Neuronal stem cell (in vitro differentiated cells): Measurements from ENCODE around the gene G6PC2. TPM values are rescaled to one million over a fixed set of nuclear protein-coding genes. Genes with fewer than 3 reads are reported as not detected.

Experiments
- DNase-seq: peaks from one replicate; pipeline ENCODE4 v3.0.0-alpha.2; 2013; ENCODE audit warnings: low spot score
- H2AFZ ChIP-seq: one replicate; pipeline ENCODE4 v1.6.1; 2013; ENCODE audit warnings: mild to moderate bottlenecking, low read length, inconsistent platforms
- H2AK5ac ChIP-seq: 2 replicates; pipeline ENCODE4 v1.6.1; 2013; ENCODE audit warnings: low read depth, mild to moderate bottlenecking, inconsistent platforms, low read length, moderate library complexity, mixed read lengths
- H2BK120ac ChIP-seq: 2 replicates; pipeline ENCODE4 v1.6.1; 2013; ENCODE audit warnings: low read depth, mild to moderate bottlenecking, inconsistent platforms, low read length, moderate library complexity, mixed read lengths
- H2BK12ac ChIP-seq: one replicate; pipeline ENCODE4 v1.6.1; 2013; ENCODE audit warnings: low read length, inconsistent platforms
- H2BK15ac ChIP-seq: 2 replicates; pipeline ENCODE4 v1.6.1; 2013; ENCODE audit warnings: mild to moderate bottlenecking, low read length, inconsistent platforms, mixed read lengths
- H2BK5ac ChIP-seq: one replicate; pipeline ENCODE4 v1.6.1; 2013; ENCODE audit warnings: inconsistent platforms, mild to moderate bottlenecking, low read length, moderate library complexity
- H3K14ac ChIP-seq: one replicate; pipeline ENCODE4 v1.6.1; 2013; ENCODE audit warnings: low read length, inconsistent platforms
- H3K18ac ChIP-seq: 2 replicates; pipeline ENCODE4 v1.6.1; 2013; ENCODE audit warnings: low read length, inconsistent platforms
- H3K23ac ChIP-seq: 2 replicates; pipeline ENCODE4 v1.6.1; 2013; ENCODE audit warnings: low read depth, mild to moderate bottlenecking, mixed read lengths, low read length, inconsistent platforms; ENCODE audit not compliant: poor library complexity
- H3K27ac ChIP-seq: replicated peaks from 3 replicates; pipeline ENCODE4 v1.5.1; 2013; ENCODE audit warnings: low read length, inconsistent platforms
- H3K27me3 ChIP-seq, 3 experiments: 2 replicates each; pipeline ENCODE4 v1.6.1; 2013; ENCODE audit warnings: low read length in 3 of 3, mild to moderate bottlenecking in 2 of 3, inconsistent platforms in 1 of 3, low read depth in 1 of 3, mixed read lengths in 1 of 3, moderate library complexity in 1 of 3; ENCODE audit not compliant: control insufficient read depth in 3 of 3, insufficient read depth in 3 of 3
- H3K36me3 ChIP-seq, 2 donors: replicated peaks in 1 of 2; 2 replicates each; pipeline ENCODE4 v1.6.1; 2013; ENCODE audit warnings: low read length in 2 of 2; ENCODE audit not compliant: control insufficient read depth in 2 of 2, insufficient read depth in 2 of 2
- H3K4ac ChIP-seq: 2 replicates; pipeline ENCODE4 v1.6.1; 2013; ENCODE audit warnings: inconsistent platforms, mild to moderate bottlenecking, low read length, moderate library complexity
- H3K4me1 ChIP-seq, 2 donors: 1 replicate in 1 of 2; 2 replicates in 1 of 2; pipeline ENCODE4 v1.6.1; 2013; ENCODE audit warnings: low read length in 2 of 2, low read depth in 1 of 2; ENCODE audit not compliant: control insufficient read depth in 2 of 2, insufficient read depth in 1 of 2
- H3K4me2 ChIP-seq: one replicate; pipeline ENCODE4 v1.6.1; 2013; ENCODE audit warnings: mild to moderate bottlenecking, low read length, inconsistent platforms; ENCODE audit not compliant: insufficient read depth, poor library complexity, severe bottlenecking
- H3K4me3 ChIP-seq, 2 donors: 2 replicates each; pipeline ENCODE4 v1.5.1; 2013; ENCODE audit warnings: low read length in 2 of 2, mild to moderate bottlenecking in 2 of 2, inconsistent platforms in 1 of 2, moderate library complexity in 1 of 2
- H3K79me1 ChIP-seq: one replicate; pipeline ENCODE4 v1.6.1; 2013; ENCODE audit warnings: low read depth, mild to moderate bottlenecking, inconsistent platforms, low read length, moderate library complexity
- H3K9ac ChIP-seq: one replicate; pipeline ENCODE4 v1.6.1; 2013; ENCODE audit warnings: mild to moderate bottlenecking, low read depth, low read length, inconsistent platforms; ENCODE audit not compliant: poor library complexity
- H3K9me3 ChIP-seq, 2 donors: replicated peaks in 1 of 2; 2 replicates each; pipeline versions ENCODE3 to v1.6.1; 2013; ENCODE audit warnings: low read length in 2 of 2, mild to moderate bottlenecking in 2 of 2, inconsistent platforms in 1 of 2, low read depth in 1 of 2, mixed read lengths in 1 of 2, moderate library complexity in 1 of 2; ENCODE audit not compliant: control insufficient read depth in 2 of 2, insufficient read depth in 1 of 2
- H4K8ac ChIP-seq: one replicate; pipeline ENCODE4 v1.6.1; 2013; ENCODE audit warnings: low read depth, mild to moderate bottlenecking, inconsistent platforms, low read length, moderate library complexity
- H4K91ac ChIP-seq: one replicate; pipeline ENCODE4 v1.6.1; 2013; ENCODE audit warnings: low read length, low read depth, mild to moderate bottlenecking, inconsistent platforms; ENCODE audit not compliant: poor library complexity
- WGBS, 2 donors: extraction: QIAGEN DNeasy Blood & Tissue Kit; methylation state at CpG; one replicate each; pipeline ENCODE4 v1.1.7; 2013; ENCODE audit warnings: missing lambda C conversion rate in 2 of 2, mixed read lengths in 1 of 2; ENCODE audit not compliant: insufficient read length in 2 of 2, insufficient replicate concordance in 1 of 2; ENCODE audit errors: extremely low coverage in 2 of 2; 5-methylcytosine and 5-hydroxymethylcytosine counted together
- polyA plus RNA-seq, 2 experiments: library from polyadenylated mRNA; stranded (reverse); fragments of 200-250 nt; gene quantifications; one replicate each; pipeline ENCODE4 v1.2.3, GENCODE V29; 2013

The G6PC2 gene
- not detected for polyA plus RNA-seq (2013, experiment 1 of 2)
- polyA plus RNA-seq (2013, experiment 2 of 2), result not detected

GRCh38 chr2:168901003-168901402 lies at the start of gene G6PC2:
TSS of gene G6PC2 (plus strand) at chr2:168901291. CDS start at chr2:168901332, 41 bp downstream.
- H4K91ac ChIP-seq, result no peak within 1 kb of the TSS

GRCh38 chr2:168851674-168852320 lies 49.3 kb upstream of the G6PC2 start:
- Histone ChIP-seq H3K4me2 (no peak overlapping the region), H2BK15ac (no peak overlapping the region), H4K91ac (no peak overlapping the region), H3K9me3 (no peaks in the 10 kb centered on the region), H3K27me3 (no peaks in the 10 kb centered on the region), H3K4me3 (no peak overlapping the region), H3K79me1 (no peaks in the 10 kb centered on the region), H2AK5ac (no peak overlapping the region), H3K4ac (no peak overlapping the region), H2BK5ac (no peak overlapping the region), H3K9ac (no peak overlapping the region), H2BK12ac (no peak overlapping the region), H2BK120ac (no peak overlapping the region), H3K27ac (no peak overlapping the region), H3K4me1 (peaks cover 0 to 3% of the 10 kb centered on the region in 2 donors), H3K18ac (no peak overlapping the region), H2AFZ (no peak overlapping the region), H3K36me3 (peaks cover 0 to 44% of the 10 kb centered on the region in 2 donors), H4K8ac (no peak overlapping the region), H3K14ac (no peak overlapping the region), H3K23ac (no peak overlapping the region)
- DNase-seq, result no peak
- WGBS, 2 donors, result no CpG with 5 or more reads among the region's 5 CpGs

More at GRCh38 chr2:168901003-168901402, at the start of gene G6PC2:
- DNase-seq, result no peak
- Histone ChIP-seq H3K4me2 (no peak within 1 kb of the TSS), H3K18ac (no peak within 1 kb of the TSS), H3K14ac (no peak within 1 kb of the TSS), H3K4me3 (no peak within 1 kb of the TSS), H3K9ac (no peak within 1 kb of the TSS), H2AFZ (no peak within 1 kb of the TSS), H2BK120ac (no peak within 1 kb of the TSS), H2BK5ac (no peak within 1 kb of the TSS), H3K27me3 (no peaks in the 10 kb centered on the region), H3K9me3 (no peaks in the 10 kb centered on the region), H3K27ac (no peak within 1 kb of the TSS), H3K79me1 (no peaks in the 10 kb centered on the region), H3K23ac (no peak within 1 kb of the TSS), H3K4ac (no peak within 1 kb of the TSS), H2BK15ac (no peak within 1 kb of the TSS), H4K8ac (no peak within 1 kb of the TSS), H3K4me1 (no peaks in the 10 kb centered on the region), H2AK5ac (no peak within 1 kb of the TSS), H2BK12ac (no peak within 1 kb of the TSS), H3K36me3 (no peaks in the 10 kb centered on the region)
- no CpG with 5 or more reads among the region's 5 CpGs for WGBS, 2 donors

GRCh38 chr2:168852481-168852880 lies 48.6 kb upstream of the G6PC2 start:
- H3K18ac ChIP-seq, result no peak overlapping the region

GRCh38 chr2:168853471-168853870 lies 47.6 kb upstream of the G6PC2 start:
- H4K8ac ChIP-seq, result no peak overlapping the region
- H3K9me3 ChIP-seq, result no peaks in the 10 kb centered on the region
- H3K36me3 ChIP-seq, result peaks cover 0 to 57% of the 10 kb centered on the region in 2 donors
- DNase-seq, result no peak
- no peak overlapping the region for H3K18ac ChIP-seq
- no peak overlapping the region for H2AFZ ChIP-seq
- H3K9ac ChIP-seq, result no peak overlapping the region
- H2BK15ac ChIP-seq, result no peak overlapping the region
- no peak overlapping the region for H3K4me3 ChIP-seq
- H3K4ac ChIP-seq, result no peak overlapping the region
- H3K27ac ChIP-seq, result no peak overlapping the region
- H4K91ac ChIP-seq, result no peak overlapping the region
- H3K4me1 ChIP-seq, result peaks cover 0 to 3% of the 10 kb centered on the region in 2 donors
- no peak overlapping the region for H3K4me2 ChIP-seq
- no peaks in the 10 kb centered on the region for H3K27me3 ChIP-seq
- no peak overlapping the region for H2AK5ac ChIP-seq
- WGBS, 2 donors, result no CpG with 5 or more reads among the region's 1 CpG
- no peak overlapping the region for H3K14ac ChIP-seq
- no peaks in the 10 kb centered on the region for H3K79me1 ChIP-seq
- no peak overlapping the region for H2BK12ac ChIP-seq
- no peak overlapping the region for H2BK120ac ChIP-seq
- no peak overlapping the region for H3K23ac ChIP-seq
- H2BK5ac ChIP-seq, result no peak overlapping the region

More at GRCh38 chr2:168852481-168852880, 48.6 kb upstream of the G6PC2 start:
- no peak overlapping the region for H3K14ac ChIP-seq
- no peak overlapping the region for H2AFZ ChIP-seq
- no peak overlapping the region for H3K4me2 ChIP-seq
- H4K91ac ChIP-seq, result no peak overlapping the region
- no peaks in the 10 kb centered on the region for H3K9me3 ChIP-seq
- H3K27me3 ChIP-seq, result no peaks in the 10 kb centered on the region
- no peak overlapping the region for H2AK5ac ChIP-seq
- H2BK5ac ChIP-seq, result no peak overlapping the region
- no peaks in the 10 kb centered on the region for H3K79me1 ChIP-seq
- H3K9ac ChIP-seq, result no peak overlapping the region
- H3K4me3 ChIP-seq, result no peak overlapping the region
- WGBS, 2 donors, result no CpG with 5 or more reads among the region's 3 CpGs
- DNase-seq, result no peak
- peaks cover 0 to 3% of the 10 kb centered on the region in 2 donors for H3K4me1 ChIP-seq
- no peak overlapping the region for H2BK15ac ChIP-seq
- no peak overlapping the region for H3K23ac ChIP-seq
- H3K36me3 ChIP-seq, result peaks cover 0 to 47% of the 10 kb centered on the region in 2 donors
- no peak overlapping the region for H2BK12ac ChIP-seq
- no peak overlapping the region for H3K4ac ChIP-seq
- H4K8ac ChIP-seq, result no peak overlapping the region
- no peak overlapping the region for H2BK120ac ChIP-seq
- H3K27ac ChIP-seq, result no peak overlapping the region
